ENCODE data around the gene TIMP3.
A peak's percentile ranks its signal among the peaks of the same experiment; 100 is the strongest.

TIMP3 gene

DNA sequence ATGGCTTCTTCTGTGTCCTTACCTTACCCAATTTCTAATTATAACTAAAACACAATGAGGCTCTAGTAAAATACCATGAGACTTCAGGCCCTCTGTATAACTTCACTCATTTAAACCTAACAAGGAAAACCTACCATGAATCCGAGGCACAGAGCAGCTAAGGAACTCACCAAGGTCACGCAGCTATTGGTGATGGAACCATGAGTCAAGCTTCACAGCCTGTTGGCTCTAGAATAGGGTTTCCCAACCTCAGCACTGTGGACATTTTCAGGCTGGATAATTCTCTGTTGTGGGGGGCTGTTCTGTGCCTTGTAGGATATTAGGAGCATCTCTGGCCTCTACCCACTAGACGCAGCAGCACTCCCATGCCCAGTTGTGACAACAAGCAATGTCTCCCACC, 75.7 kb downstream of the TIMP3 start:
- no peaks in the 10 kb centered on the region for H3K9me3 ChIP-seq (replicated peaks in 1 of 11)
- H3K4me1 ChIP-seq = peaks cover 21 to 81% (median 58%) of the 10 kb centered on the region in 10 experiments
- peak overlapping the region in 4 of 11 experiments; percentile 3 to 17 (median 10); a peak in 3 of 22 replicates for H3K4me2 ChIP-seq
- no peak for TF ChIP-seq Cebpa-rat (IDR thresholded peaks at IDR 0.05)
- H3K27ac ChIP-seq = no peak overlapping the region
- no peak overlapping the region for H3K9ac ChIP-seq
- no peak overlapping the region for H3K4me3 ChIP-seq
- H3K36me3 ChIP-seq = no peaks in the 10 kb centered on the region
- H4K20me1 ChIP-seq = no peaks in the 10 kb centered on the region; a peak in 1 of 22 replicates
- no peaks in the 10 kb centered on the region for H3K27me3 ChIP-seq

DNA sequence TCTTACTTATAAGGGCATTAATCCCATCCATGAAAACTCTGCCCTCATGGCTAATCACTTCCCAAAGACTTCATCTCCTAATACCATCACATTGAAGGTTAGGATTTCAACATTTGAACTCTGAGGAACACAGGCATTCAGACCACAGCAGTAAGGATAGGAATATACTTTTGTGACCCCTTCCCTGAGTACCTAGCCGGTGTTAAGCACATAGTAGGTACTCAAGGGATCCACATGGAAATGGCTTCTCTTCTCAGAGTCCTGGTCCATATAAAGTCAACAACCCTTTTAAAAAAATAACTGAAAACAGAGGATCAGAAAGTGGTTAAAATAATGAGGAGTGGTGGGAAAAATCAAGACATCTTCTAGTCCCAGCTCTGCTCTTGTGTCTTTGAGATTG, 78.0 kb downstream of the TIMP3 start:
- Histone ChIP-seq H3K9ac (no peak overlapping the region), H3K36me3 (no peaks in the 10 kb centered on the region), H3K4me1 (peaks cover 27 to 74% (median 53%) of the 10 kb centered on the region in 10 experiments), H3K4me2 (peak overlapping the region in 5 of 11 experiments; percentile 78 to 93 (median 90); a peak in 9 of 22 replicates), H3K27ac (peak overlapping the region in 2 of 11 experiments; percentile 79 to 87; a peak in 2 of 22 replicates), H4K20me1 (no peaks in the 10 kb centered on the region; a peak in 1 of 22 replicates), H3K27me3 (no peaks in the 10 kb centered on the region), H3K9me3 (replicated peaks in 1 of 11) (no peaks in the 10 kb centered on the region), H3K4me3 (no peak overlapping the region)
- no peak for TF ChIP-seq Cebpa-rat (IDR thresholded peaks at IDR 0.05)

DNA sequence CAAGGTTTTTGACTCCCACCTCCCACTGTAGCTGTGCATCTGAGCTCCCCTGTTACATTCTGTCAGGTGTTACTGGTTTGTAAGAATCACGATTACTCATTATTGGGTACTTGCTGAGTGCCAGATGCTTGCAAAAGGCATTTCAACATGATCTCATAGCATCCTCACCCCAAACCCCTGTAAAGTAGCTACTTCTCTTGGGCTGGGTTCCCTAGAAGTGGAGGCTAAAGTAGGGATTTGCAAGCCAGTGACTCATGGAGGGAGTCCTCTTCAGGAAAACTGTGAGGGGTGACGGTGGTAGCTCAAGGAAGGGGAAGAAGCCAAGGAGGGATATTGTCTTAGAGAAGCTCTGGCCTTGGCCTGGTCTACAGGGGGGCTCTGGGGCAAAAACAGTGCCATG, 78.6 kb downstream of the TIMP3 start:
- peaks cover 22 to 69% (median 48%) of the 10 kb centered on the region in 10 experiments for H3K4me1 ChIP-seq
- no peaks in the 10 kb centered on the region for H3K36me3 ChIP-seq
- H3K27me3 ChIP-seq = no peaks in the 10 kb centered on the region
- H3K9ac ChIP-seq = no peak overlapping the region
- no peaks in the 10 kb centered on the region for H3K9me3 ChIP-seq (replicated peaks in 1 of 11)
- H3K4me3 ChIP-seq = no peak overlapping the region
- TF ChIP-seq Cebpa-rat (IDR thresholded peaks at IDR 0.05) = no peak
- H3K27ac ChIP-seq = peak overlapping the region in 5 of 11 experiments; percentile 69 to 87 (median 79); a peak in 7 of 22 replicates
- H4K20me1 ChIP-seq = no peaks in the 10 kb centered on the region; a peak in 1 of 22 replicates
- H3K4me2 ChIP-seq = peak overlapping the region in 8 of 11 experiments; percentile 75 to 93 (median 85); a peak in 14 of 22 replicates

DNA sequence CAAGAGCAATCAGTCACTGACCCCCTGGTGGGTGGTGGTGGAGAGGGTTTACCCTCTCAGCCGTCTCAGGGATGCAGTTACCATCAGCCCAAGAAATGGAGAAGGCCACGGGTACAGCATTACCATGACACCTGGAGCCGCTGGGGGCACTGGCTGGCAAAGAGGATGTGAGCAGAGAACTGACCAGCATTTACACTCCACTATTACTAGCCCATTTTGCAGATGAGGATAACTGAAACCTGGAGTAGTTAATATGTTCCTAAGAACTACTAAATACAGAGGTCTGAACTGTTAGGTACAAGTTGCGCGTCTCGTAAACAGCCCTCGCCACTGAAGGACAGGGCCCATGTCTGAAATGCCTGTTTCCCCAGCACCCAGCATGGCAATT, 79.0 kb downstream of the TIMP3 start:
- Histone ChIP-seq H3K4me2 (peak overlapping the region; percentile 51 to 93 (median 80)), H3K9me3 (replicated peaks in 1 of 11) (no peaks in the 10 kb centered on the region), H4K20me1 (no peaks in the 10 kb centered on the region; a peak in 1 of 22 replicates), H3K9ac (peak overlapping the region in 5 of 11 experiments; percentile 50 to 69 (median 62); a peak in 9 of 22 replicates), H3K4me1 (peaks cover 20 to 64% (median 43%) of the 10 kb centered on the region in 10 experiments), H3K27me3 (no peaks in the 10 kb centered on the region), H3K36me3 (no peaks in the 10 kb centered on the region), H3K4me3 (no peak overlapping the region), H3K27ac (peak overlapping the region in 8 of 11 experiments; percentile 56 to 87 (median 72); a peak in 12 of 22 replicates)
- TF ChIP-seq Cebpa-rat (IDR thresholded peaks at IDR 0.05) = no peak

DNA sequence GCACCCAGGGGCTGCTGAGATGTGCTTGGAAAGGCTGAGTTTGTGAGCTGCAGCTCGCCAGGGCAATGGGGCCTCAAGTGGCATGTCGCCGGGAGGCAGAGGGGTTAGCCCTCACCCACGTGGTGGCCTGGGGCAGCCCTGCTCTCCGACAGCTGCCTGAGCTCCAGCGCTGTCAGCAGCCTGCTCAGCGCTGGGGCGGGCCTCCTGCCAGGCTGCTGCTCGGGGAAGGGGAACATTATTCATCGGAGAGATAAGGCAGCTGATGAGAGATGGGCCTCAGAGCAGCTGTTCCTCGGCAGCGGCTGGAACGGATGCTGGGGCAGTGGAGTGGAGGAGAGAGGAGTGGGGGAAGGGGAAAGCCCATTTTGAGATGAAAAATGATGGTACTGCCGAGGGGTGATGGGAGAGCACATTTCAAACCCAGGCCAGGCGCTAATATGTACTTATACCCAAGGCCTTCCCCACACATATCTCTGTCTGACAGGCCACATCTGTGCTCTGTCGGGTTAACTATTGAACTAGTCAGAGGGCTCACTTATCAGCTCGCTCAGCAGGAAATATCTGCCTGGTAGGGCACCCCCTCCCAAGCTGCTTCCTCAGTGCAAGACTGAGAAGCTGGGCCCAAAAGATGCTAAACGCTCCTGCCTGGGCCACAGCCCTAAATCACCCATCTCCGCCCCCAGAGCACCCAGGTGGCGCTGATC, 79.5 kb downstream of the TIMP3 start:
- no peaks in the 10 kb centered on the region for H3K27me3 ChIP-seq
- peak overlapping the region in 8 of 11 experiments; percentile 4 to 69 (median 56); a peak in 13 of 22 replicates for H3K9ac ChIP-seq
- H3K4me2 ChIP-seq = peak overlapping the region; percentile 51 to 93 (median 80)
- H3K27ac ChIP-seq = peak overlapping the region in 9 of 11 experiments; percentile 21 to 87 (median 69); a peak in 18 of 22 replicates
- no peak for TF ChIP-seq Cebpa-rat (IDR thresholded peaks at IDR 0.05)
- H4K20me1 ChIP-seq = no peaks in the 10 kb centered on the region; a peak in 1 of 22 replicates
- H3K36me3 ChIP-seq = no peaks in the 10 kb centered on the region
- H3K4me3 ChIP-seq = 0 out of 20 replicates have a peak overlapping the region, but pooled peaks of 1 of the 10 experiments have one; percentile 8
- H3K4me1 ChIP-seq = peaks cover 20 to 59% (median 39%) of the 10 kb centered on the region in 10 experiments
- H3K9me3 ChIP-seq (replicated peaks in 1 of 11) = no peaks in the 10 kb centered on the region

DNA sequence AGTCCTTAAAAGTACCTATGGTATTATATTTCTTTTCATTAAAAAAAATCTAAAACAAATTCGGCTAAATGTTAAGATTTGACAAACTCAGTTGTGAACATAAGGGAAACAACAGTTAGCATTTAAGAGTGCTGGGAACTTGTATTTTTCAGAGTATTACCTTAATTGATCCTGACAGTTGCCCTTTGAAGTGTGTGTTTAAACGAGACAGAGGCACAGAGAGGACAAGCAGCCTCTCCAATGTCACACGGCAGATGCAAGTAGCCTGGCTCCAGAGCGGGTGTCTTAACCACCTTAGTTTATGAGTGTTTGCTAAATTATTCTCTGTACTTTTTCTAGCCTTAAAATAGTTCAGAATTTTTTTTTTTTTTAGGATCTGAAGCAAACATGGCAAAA, 80.9 kb downstream of the TIMP3 start:
- H3K27ac ChIP-seq = peak overlapping the region in 9 of 11 experiments; percentile 1 to 87 (median 69); a peak in 13 of 22 replicates
- H3K4me2 ChIP-seq = peak overlapping the region; percentile 51 to 93 (median 80)
- H3K27me3 ChIP-seq = no peaks in the 10 kb centered on the region
- no peaks in the 10 kb centered on the region for H3K9me3 ChIP-seq (replicated peaks in 1 of 11)
- no peaks in the 10 kb centered on the region for H3K36me3 ChIP-seq
- H3K9ac ChIP-seq = peak overlapping the region in 4 of 11 experiments; percentile 16 to 69 (median 61); a peak in 3 of 22 replicates
- no peak for TF ChIP-seq Cebpa-rat (IDR thresholded peaks at IDR 0.05)
- H4K20me1 ChIP-seq = no peaks in the 10 kb centered on the region; a peak in 1 of 22 replicates
- peaks cover 20 to 52% (median 39%) of the 10 kb centered on the region in 10 experiments for H3K4me1 ChIP-seq
- no peak overlapping the region for H3K4me3 ChIP-seq

DNA sequence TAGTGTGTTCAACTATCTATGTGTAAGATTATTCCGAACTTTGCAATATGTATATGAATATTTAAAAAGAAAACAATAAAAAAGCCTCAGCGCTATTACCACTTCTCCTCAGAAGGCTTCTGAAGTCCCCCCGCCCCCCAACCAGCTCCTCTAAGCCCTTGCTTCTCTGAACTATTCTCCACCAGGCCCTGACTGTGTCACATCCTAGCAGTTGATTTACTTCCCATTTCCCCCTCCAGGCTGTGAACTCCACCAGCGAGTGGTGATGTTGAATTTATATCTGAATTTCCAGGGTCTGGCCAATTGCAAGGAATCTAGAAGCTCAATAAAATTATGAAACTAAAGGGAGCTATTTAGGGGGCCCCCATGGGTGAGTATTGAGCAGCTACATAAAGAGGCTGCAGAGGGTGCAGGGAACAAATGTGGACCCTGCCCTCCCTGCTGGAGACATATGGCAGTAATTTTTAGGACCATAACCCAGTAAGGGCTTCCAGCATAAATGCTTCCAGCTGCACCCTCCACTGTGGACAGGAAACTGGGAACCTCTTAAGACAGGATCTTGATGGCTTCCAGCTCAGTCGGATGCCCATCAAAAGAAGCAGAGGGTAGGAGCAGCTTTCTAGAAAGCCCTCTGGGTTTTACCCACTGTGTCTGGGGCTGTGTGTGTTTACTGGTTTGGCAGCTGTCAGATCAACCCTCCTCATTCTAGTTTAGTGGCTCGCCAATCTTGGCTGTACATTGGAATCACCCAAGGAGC, 81.4 kb downstream of the TIMP3 start:
- Histone ChIP-seq H3K27ac (peak overlapping the region in 1 of 11 experiments; percentile 87; a peak in 1 of 22 replicates), H3K36me3 (no peaks in the 10 kb centered on the region), H3K9me3 (replicated peaks in 1 of 11) (no peaks in the 10 kb centered on the region), H4K20me1 (no peaks in the 10 kb centered on the region), H3K4me3 (no peak overlapping the region), H3K4me1 (peaks cover 20 to 49% (median 39%) of the 10 kb centered on the region in 10 experiments), H3K4me2 (peak overlapping the region in 9 of 11 experiments; percentile 51 to 93 (median 83); a peak in 11 of 22 replicates), H3K27me3 (no peaks in the 10 kb centered on the region), H3K9ac (no peak overlapping the region)
- TF ChIP-seq Cebpa-rat (IDR thresholded peaks at IDR 0.05) = no peak

DNA sequence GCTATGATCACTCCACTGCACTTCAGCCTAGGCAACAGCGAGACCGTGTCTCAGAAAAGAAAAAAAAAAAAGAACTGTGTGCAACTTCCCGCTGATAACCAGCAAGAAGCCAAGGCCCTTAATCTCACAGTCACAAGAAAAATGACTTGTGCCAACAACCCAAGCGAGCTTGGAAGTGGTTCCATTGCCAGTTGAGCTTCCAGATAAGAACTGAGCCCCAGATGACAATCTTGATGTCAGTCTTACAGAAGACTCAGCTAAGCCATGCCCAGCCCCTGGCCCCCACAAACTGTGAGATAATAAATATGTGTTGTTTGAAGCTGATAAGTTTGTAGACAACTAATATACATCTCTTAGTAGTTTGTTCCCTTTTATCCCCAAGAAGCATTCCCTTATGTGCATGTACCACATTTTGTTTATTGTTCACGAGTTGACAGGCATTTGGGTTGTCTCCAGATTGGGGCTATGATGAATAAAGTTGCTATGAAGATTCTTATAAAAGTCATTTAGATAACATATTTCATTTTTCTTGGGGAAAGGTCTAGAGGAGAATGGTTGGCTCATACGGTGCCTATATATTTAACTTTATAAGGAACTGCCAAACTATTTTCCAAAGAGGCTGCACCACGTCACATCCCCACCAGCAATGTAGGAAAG, 85.9 kb downstream of the TIMP3 start:
- H3K9ac ChIP-seq = no peak overlapping the region
- TF ChIP-seq Cebpa-rat (IDR thresholded peaks at IDR 0.05) = no peak

More for the DNA sequence above, 85.9 kb downstream of the TIMP3 start:
- Histone ChIP-seq H3K4me1 (peaks cover under 1 to 13% (median 8%) of the 10 kb centered on the region in 10 experiments; a peak in 18 of 20 replicates), H3K27me3 (no peaks in the 10 kb centered on the region), H3K4me3 (no peak overlapping the region), H3K9me3 (replicated peaks in 1 of 11) (no peaks in the 10 kb centered on the region), H3K4me2 (no peak overlapping the region), H3K27ac (no peak overlapping the region), H3K36me3 (no peaks in the 10 kb centered on the region), H4K20me1 (no peaks in the 10 kb centered on the region)

Data from BLaER1 treated with 17β-estradiol and CSF1 and Interleukin-3, amounts not matched to agents 10 nM and 100 nM (cell line).